ENCODE data around the gene ADAMTS12. TPM values are rescaled to one million over a fixed set of nuclear protein-coding genes. Genes with fewer than 3 reads are reported as not detected.

The ADAMTS12 gene
- total RNA-seq, 1 experiment from 2014 or later: 6.2 TPM

GRCh38 chr5:33829430-33829829 is 62.4 kb downstream of the ADAMTS12 start:
- H2BK20ac ChIP-seq (ENCODE audit: low read depth, low read length, poor library complexity, severe bottlenecking): no peak overlapping the region
- H2AFZ ChIP-seq (ENCODE audit: low read length): no peak overlapping the region
- H2BK5ac ChIP-seq (ENCODE audit: insufficient read length, low read length): no peak overlapping the region
- Mint-ChIP-seq H3K36me3 (ENCODE audit: insufficient read depth in 1 of 3, low read depth in 3 of 3) (no peaks in the 10 kb centered on the region), H3K9me3 (no peaks in the 10 kb centered on the region; a peak in 1 of 5 replicates), H3K27me3 (ENCODE audit: low read depth) (no peaks in the 10 kb centered on the region), H3K4me1 (peaks cover 29 to 36% of the 10 kb centered on the region in 2 experiments), H3K4me3 (no peak overlapping the region), H3K27ac (no peak overlapping the region; a peak in 1 of 7 replicates)
- peaks cover 7% of the 10 kb centered on the region for H3K4me1 ChIP-seq (ENCODE audit: insufficient read depth, low read length)
- H3K4me2 ChIP-seq (ENCODE audit: insufficient read depth, insufficient read length, low read length): no peak overlapping the region
- H2BK120ac ChIP-seq (ENCODE audit: low read depth, low read length, poor library complexity, severe bottlenecking): no peak overlapping the region
- no peak overlapping the region for H3K9ac ChIP-seq (ENCODE audit: extremely low read depth, insufficient read length, low read length)
- H2AK5ac ChIP-seq (ENCODE audit: insufficient read length, low read length): no peak overlapping the region
- H2BK12ac ChIP-seq (ENCODE audit: insufficient read length, low read depth, low read length): no peak overlapping the region
- WGBS (ENCODE audit: extremely low coverage, insufficient read length, low lambda C conversion rate): no CpG with 5 or more reads among the region's 1 CpG
- H4K20me1 ChIP-seq (ENCODE audit: control insufficient read depth, insufficient read depth, insufficient read length): no peaks in the 10 kb centered on the region
- H3K4ac ChIP-seq (ENCODE audit: low read depth, low read length): no peak overlapping the region
- H3K56ac ChIP-seq (ENCODE audit: insufficient read length, low read depth, low read length): no peak overlapping the region
- no peaks in the 10 kb centered on the region for H3K27me3 ChIP-seq (ENCODE audit: insufficient read depth, low read length)
- no peak overlapping the region for H3K27ac ChIP-seq (ENCODE audit: insufficient read length, low read depth, low read length)
- H3K79me1 ChIP-seq (ENCODE audit: insufficient read depth, low read depth, low read length, poor library complexity, severe bottlenecking): no peaks in the 10 kb centered on the region
- no peak overlapping the region for H4K5ac ChIP-seq (ENCODE audit: insufficient read length, low read depth, low read length)
- no peaks in the 10 kb centered on the region for H3K9me3 ChIP-seq (ENCODE audit: control insufficient read depth, low read depth, low read length)
- H3K18ac ChIP-seq (ENCODE audit: insufficient read length, low read depth, low read length): no peak overlapping the region
- no peak overlapping the region for H3K14ac ChIP-seq (ENCODE audit: insufficient read depth, low read length)
- no peak overlapping the region for H3K23ac ChIP-seq (ENCODE audit: insufficient read length, low read depth, low read length)
- H2BK15ac ChIP-seq (ENCODE audit: low read depth, low read length): no peak overlapping the region
- no peaks in the 10 kb centered on the region for H3K23me2 ChIP-seq (ENCODE audit: insufficient read length, low read depth, low read length, poor library complexity, severe bottlenecking)
- H4K91ac ChIP-seq (ENCODE audit: insufficient read length, low read depth, low read length): no peak overlapping the region
- no peak overlapping the region for H3T11ph ChIP-seq (ENCODE audit: low read length)
- 0 out of 2 replicates have a peak, but pooled peaks cover 2% of the 10 kb centered on the region for H3K79me2 ChIP-seq (ENCODE audit: insufficient read depth, low read length)
- no peak for TF ChIP-seq CTCF (conservative IDR thresholded peaks at IDR 0.05)
- no peak overlapping the region for H4K8ac ChIP-seq (replicated peaks; ENCODE audit: insufficient read length, low read depth, low read length)
- no peak for DNase-seq

Measured in H9 (cell line).